Measurements from ENCODE around the gene MAP4K4. TPM values are rescaled to one million over a fixed set of nuclear protein-coding genes. Genes with fewer than 3 reads are reported as not detected.
A peak's percentile ranks its signal among the peaks of the same experiment; 100 is the strongest.

Gene MAP4K4
- polyA plus RNA-seq, 1 donor (not counting 4 experiments of a cell fraction or from before 2014, with no cell fraction given): 84.1 TPM

GRCh38 chr2:101704816-101705578 lies 7.5 kb downstream of the MAP4K4 start:
- Histone ChIP-seq H2AFZ (ENCODE audit: control insufficient read depth, low read length) (no peak overlapping the region), H4K20me1 (ENCODE audit: control insufficient read depth, extremely low read depth, insufficient read depth, low read length) (peaks cover 9% of the 10 kb centered on the region), H3K9me3 (ENCODE audit: control insufficient read depth, low read depth, low read length) (no peaks in the 10 kb centered on the region), H3K4me2 (ENCODE audit: control insufficient read depth, extremely low read depth, insufficient read depth, low read depth, low read length) (no peak overlapping the region), H3K9ac (ENCODE audit: control insufficient read depth, extremely low read depth, insufficient read depth, low read length) (no peak overlapping the region), H3K4me1 (ENCODE audit: control insufficient read depth, extremely low read depth, insufficient read depth, low read length) (peaks cover 35% of the 10 kb centered on the region), H3K27ac (ENCODE audit: control insufficient read depth, insufficient read depth, low read length) (peak overlapping the region; percentile 1), H3K36me3 (ENCODE audit: control insufficient read depth in 2 of 2, extremely low read depth in 1 of 2, insufficient read depth in 2 of 2, low read length in 2 of 2) (peaks cover 5 to 14% of the 10 kb centered on the region in 2 experiments), H3K79me2 (ENCODE audit: control insufficient read depth, insufficient read depth, low read length) (peaks cover 98% of the 10 kb centered on the region), H3K4me3 (ENCODE audit: control insufficient read depth in 2 of 3, extremely low read depth in 1 of 3, insufficient read depth in 2 of 3, low read depth in 1 of 3, low read length in 3 of 3) (no peak overlapping the region), H3K9me1 (ENCODE audit: control insufficient read depth, extremely low read depth, insufficient read depth, low read length) (no peaks in the 10 kb centered on the region), H3K27me3 (ENCODE audit: control insufficient read depth, extremely low read depth, insufficient read depth, low read length) (no peaks in the 10 kb centered on the region)
- TF ChIP-seq CTCF (optimal IDR thresholded peaks at IDR 0.05 in 1 of 3, IDR thresholded peaks at IDR 0.05 in 1 of 3, conservative IDR thresholded peaks at IDR 0.05 in 1 of 3; ENCODE audit: extremely low read depth in 1 of 3, insufficient read depth in 2 of 3, low read length in 3 of 3): no peak
- TF ChIP-seq EZH2 (IDR thresholded peaks at IDR 0.05; ENCODE audit: low read length): no peak
- FAIRE-seq (no peak), DNase-seq (ENCODE audit: low read depth, low spot score) (no peak)
- dilution Hi-C loops (cut with MboI; ENCODE audit: extremely low pct_ligation_motif_present, low sequenced_read_pairs): no loop called here

- dilution Hi-C loops (cut with MboI; ENCODE audit: extremely low pct_ligation_motif_present, low sequenced_read_pairs): no loop called here
- Histone ChIP-seq H3K4me2 (ENCODE audit: control insufficient read depth, extremely low read depth, insufficient read depth, low read depth, low read length) (no peak overlapping the region), H3K27ac (ENCODE audit: control insufficient read depth, insufficient read depth, low read length) (no peak overlapping the region), H3K9me1 (ENCODE audit: control insufficient read depth, extremely low read depth, insufficient read depth, low read length) (no peaks in the 10 kb centered on the region), H3K9ac (ENCODE audit: control insufficient read depth, extremely low read depth, insufficient read depth, low read length) (no peak overlapping the region), H3K4me1 (ENCODE audit: control insufficient read depth, extremely low read depth, insufficient read depth, low read length) (peaks cover 46% of the 10 kb centered on the region), H3K36me3 (ENCODE audit: control insufficient read depth in 2 of 2, extremely low read depth in 1 of 2, insufficient read depth in 2 of 2, low read length in 2 of 2) (peaks cover 4 to 14% of the 10 kb centered on the region in 2 experiments), H3K4me3 (ENCODE audit: control insufficient read depth in 2 of 3, extremely low read depth in 1 of 3, insufficient read depth in 2 of 3, low read depth in 1 of 3, low read length in 3 of 3) (no peak overlapping the region), H3K9me3 (ENCODE audit: control insufficient read depth, low read depth, low read length) (no peaks in the 10 kb centered on the region), H3K79me2 (ENCODE audit: control insufficient read depth, insufficient read depth, low read length) (peaks cover 98% of the 10 kb centered on the region), H2AFZ (ENCODE audit: control insufficient read depth, low read length) (no peak overlapping the region), H4K20me1 (ENCODE audit: control insufficient read depth, extremely low read depth, insufficient read depth, low read length) (peaks cover 16% of the 10 kb centered on the region), H3K27me3 (ENCODE audit: control insufficient read depth, extremely low read depth, insufficient read depth, low read length) (no peaks in the 10 kb centered on the region)
- no peak for DNase-seq (ENCODE audit: low read depth, low spot score)
- TF ChIP-seq EZH2 (IDR thresholded peaks at IDR 0.05; ENCODE audit: low read length) (no peak), CTCF (optimal IDR thresholded peaks at IDR 0.05 in 1 of 3, IDR thresholded peaks at IDR 0.05 in 1 of 3, conservative IDR thresholded peaks at IDR 0.05 in 1 of 3; ENCODE audit: extremely low read depth in 1 of 3, insufficient read depth in 2 of 3, low read length in 3 of 3) (no peak)
- no peak for FAIRE-seq
Observed at GRCh38 chr2:101706121-101706818, 8.8 kb downstream of the MAP4K4 start.
